A549 (cell line): ENCODE results near the gene P4HB.

Experiments used
- EP300 ChIP-seq, 2 experiments: fragments of >200 bp; sonication (Bioruptor Twin); formaldehyde crosslinking; IDR thresholded peaks; 2 replicates in 1 of 2; 3 replicates in 1 of 2; pipeline ENCODE4 v1.6.1; 2016 to 2017
- TF ChIP-seq, protein P1 (sequence below): fragments of >200 bp; sonication (Bioruptor Twin); formaldehyde crosslinking; IDR thresholded peaks from 3 replicates; pipeline ENCODE4 v1.5.1; 2016
- TF ChIP-seq, protein P2 (sequence below): fragments of 200-600 bp; sonication (generic); IDR thresholded peaks from 2 replicates; pipeline ENCODE4 v1.6.1; 2016; ENCODE audit warnings: antibody characterized with exemption, mild to moderate bottlenecking, moderate library complexity

DNA sequence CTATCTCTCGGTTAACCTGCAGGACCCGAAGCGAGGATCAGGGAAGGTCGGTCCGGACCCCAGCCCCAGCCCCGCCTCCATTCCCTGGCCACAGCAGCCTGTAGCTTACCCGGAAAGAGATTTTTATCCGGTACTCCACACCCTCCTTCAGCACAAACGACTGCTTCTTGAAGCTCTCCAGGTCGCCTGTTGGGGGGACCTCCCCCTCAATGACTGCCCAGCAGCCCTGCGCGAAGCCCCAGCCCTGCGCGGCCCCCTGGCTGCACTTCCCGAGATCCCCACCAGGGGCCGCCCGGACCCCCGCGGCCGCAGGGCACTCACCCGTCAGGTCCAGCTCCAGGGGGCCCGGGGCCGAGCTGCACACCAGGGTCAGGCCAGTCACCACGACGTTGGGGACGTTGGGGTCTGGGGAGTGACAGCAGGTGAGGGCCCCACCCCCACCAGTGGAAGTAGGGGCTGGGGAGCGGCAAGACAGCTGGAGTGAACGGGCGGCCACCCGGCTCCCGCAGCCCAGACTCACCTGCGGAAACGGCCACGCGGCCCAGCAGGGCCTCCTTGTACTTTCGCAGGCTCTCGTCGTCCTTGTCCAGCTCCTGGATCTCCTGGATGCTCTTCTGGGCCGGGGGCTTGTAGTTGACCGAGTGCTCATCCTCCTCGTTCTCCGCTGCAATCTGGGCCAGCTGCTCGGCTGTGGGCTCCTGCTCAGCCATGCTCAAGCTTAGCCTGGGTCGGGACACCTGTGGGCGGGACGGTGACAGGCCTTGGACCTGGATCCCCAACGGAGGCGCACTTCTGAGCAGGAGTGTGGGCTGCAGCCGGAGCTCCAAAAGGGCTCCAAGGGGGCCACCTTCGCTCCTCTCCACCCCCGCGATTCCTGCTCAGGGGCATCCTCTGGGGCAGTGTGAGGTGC is 9.1 kb upstream of the P4HB start:
- TF ChIP-seq, protein P1, sequence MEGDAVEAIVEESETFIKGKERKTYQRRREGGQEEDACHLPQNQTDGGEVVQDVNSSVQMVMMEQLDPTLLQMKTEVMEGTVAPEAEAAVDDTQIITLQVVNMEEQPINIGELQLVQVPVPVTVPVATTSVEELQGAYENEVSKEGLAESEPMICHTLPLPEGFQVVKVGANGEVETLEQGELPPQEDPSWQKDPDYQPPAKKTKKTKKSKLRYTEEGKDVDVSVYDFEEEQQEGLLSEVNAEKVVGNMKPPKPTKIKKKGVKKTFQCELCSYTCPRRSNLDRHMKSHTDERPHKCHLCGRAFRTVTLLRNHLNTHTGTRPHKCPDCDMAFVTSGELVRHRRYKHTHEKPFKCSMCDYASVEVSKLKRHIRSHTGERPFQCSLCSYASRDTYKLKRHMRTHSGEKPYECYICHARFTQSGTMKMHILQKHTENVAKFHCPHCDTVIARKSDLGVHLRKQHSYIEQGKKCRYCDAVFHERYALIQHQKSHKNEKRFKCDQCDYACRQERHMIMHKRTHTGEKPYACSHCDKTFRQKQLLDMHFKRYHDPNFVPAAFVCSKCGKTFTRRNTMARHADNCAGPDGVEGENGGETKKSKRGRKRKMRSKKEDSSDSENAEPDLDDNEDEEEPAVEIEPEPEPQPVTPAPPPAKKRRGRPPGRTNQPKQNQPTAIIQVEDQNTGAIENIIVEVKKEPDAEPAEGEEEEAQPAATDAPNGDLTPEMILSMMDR: peak; percentile 78
- TF ChIP-seq, protein P2, sequence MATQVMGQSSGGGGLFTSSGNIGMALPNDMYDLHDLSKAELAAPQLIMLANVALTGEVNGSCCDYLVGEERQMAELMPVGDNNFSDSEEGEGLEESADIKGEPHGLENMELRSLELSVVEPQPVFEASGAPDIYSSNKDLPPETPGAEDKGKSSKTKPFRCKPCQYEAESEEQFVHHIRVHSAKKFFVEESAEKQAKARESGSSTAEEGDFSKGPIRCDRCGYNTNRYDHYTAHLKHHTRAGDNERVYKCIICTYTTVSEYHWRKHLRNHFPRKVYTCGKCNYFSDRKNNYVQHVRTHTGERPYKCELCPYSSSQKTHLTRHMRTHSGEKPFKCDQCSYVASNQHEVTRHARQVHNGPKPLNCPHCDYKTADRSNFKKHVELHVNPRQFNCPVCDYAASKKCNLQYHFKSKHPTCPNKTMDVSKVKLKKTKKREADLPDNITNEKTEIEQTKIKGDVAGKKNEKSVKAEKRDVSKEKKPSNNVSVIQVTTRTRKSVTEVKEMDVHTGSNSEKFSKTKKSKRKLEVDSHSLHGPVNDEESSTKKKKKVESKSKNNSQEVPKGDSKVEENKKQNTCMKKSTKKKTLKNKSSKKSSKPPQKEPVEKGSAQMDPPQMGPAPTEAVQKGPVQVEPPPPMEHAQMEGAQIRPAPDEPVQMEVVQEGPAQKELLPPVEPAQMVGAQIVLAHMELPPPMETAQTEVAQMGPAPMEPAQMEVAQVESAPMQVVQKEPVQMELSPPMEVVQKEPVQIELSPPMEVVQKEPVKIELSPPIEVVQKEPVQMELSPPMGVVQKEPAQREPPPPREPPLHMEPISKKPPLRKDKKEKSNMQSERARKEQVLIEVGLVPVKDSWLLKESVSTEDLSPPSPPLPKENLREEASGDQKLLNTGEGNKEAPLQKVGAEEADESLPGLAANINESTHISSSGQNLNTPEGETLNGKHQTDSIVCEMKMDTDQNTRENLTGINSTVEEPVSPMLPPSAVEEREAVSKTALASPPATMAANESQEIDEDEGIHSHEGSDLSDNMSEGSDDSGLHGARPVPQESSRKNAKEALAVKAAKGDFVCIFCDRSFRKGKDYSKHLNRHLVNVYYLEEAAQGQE: no peak
- TF ChIP-seq EP300 (IDR thresholded peaks at IDR 0.05): no peak
